Liver (tissue), 9 donors: ENCODE results near the gene CYP17A1. TPM values are rescaled to one million over a fixed set of nuclear protein-coding genes. Genes with fewer than 3 reads are reported as not detected.
"Not testable (repeated sequence)": the region's sequence is repeated elsewhere in the genome, so short reads cannot be mapped to it uniquely, and the experiment has no call there.

ENCODE experiments used
- DNase-seq: peaks from one replicate; pipeline ENCODE4 v3.0.0-alpha.2; 2017; ENCODE audit warnings: low spot score
- H3K27ac ChIP-seq, 2 donors: one replicate each; pipeline ENCODE4 v1.7.0; 2013; ENCODE audit warnings: inconsistent platforms in 2 of 2, low read length in 2 of 2, control low read depth in 1 of 2, low read depth in 1 of 2, mild to moderate bottlenecking in 1 of 2
- H3K27me3 ChIP-seq, 4 donors: one replicate each; pipeline versions ENCODE4 v1.6.1 to v1.7.0; 2013; ENCODE audit warnings: low read length in 3 of 4, inconsistent platforms in 1 of 4, mild to moderate bottlenecking in 1 of 4, moderate library complexity in 1 of 4; ENCODE audit not compliant: control insufficient read depth in 4 of 4, insufficient read depth in 4 of 4
- H3K36me3 ChIP-seq, 4 donors: one replicate each; pipeline versions ENCODE4 v1.6.1 to v1.7.0; 2013; ENCODE audit warnings: low read length in 3 of 4, mild to moderate bottlenecking in 3 of 4, low read depth in 1 of 4, moderate library complexity in 1 of 4; ENCODE audit not compliant: control insufficient read depth in 4 of 4, insufficient read depth in 3 of 4
- H3K4me1 ChIP-seq, 4 donors: one replicate each; pipeline versions ENCODE4 v1.6.1 to v1.7.0; 2013; ENCODE audit warnings: low read length in 3 of 4, mild to moderate bottlenecking in 3 of 4, moderate library complexity in 1 of 4; ENCODE audit not compliant: control insufficient read depth in 4 of 4, insufficient read depth in 4 of 4
- H3K4me3 ChIP-seq, 3 donors: one replicate each; pipeline versions ENCODE4 v1.6.1 to v1.7.0; 2013; ENCODE audit warnings: low read length in 3 of 3, control low read depth in 1 of 3, low read depth in 1 of 3, mild to moderate bottlenecking in 1 of 3
- H3K9ac ChIP-seq, 2 donors: one replicate each; pipeline ENCODE4 v1.7.0; 2013; ENCODE audit warnings: low read length in 2 of 2, mild to moderate bottlenecking in 2 of 2, moderate library complexity in 2 of 2, control low read depth in 1 of 2, low read depth in 1 of 2
- H3K9me3 ChIP-seq, 4 donors: one replicate each; pipeline versions ENCODE4 v1.6.1 to v1.7.0; 2013; ENCODE audit warnings: low read length in 3 of 4; ENCODE audit not compliant: control insufficient read depth in 4 of 4
- EGR1 ChIP-seq, 2 donors: IDR thresholded peaks; 2 replicates each; pipeline ENCODE4 v1.6.1; 2016 to 2018; ENCODE audit warnings: antibody characterized with exemption in 2 of 2, low read depth in 2 of 2
- FOXA1 ChIP-seq: IDR thresholded peaks from 2 replicates; pipeline ENCODE4 v1.6.1; 2016; ENCODE audit warnings: antibody characterized with exemption
- FOXA2 ChIP-seq: IDR thresholded peaks from 2 replicates; pipeline ENCODE4 v1.6.1; 2016; ENCODE audit warnings: antibody characterized with exemption
- GABPA ChIP-seq, 2 donors: IDR thresholded peaks in 1 of 2; conservative IDR thresholded peaks in 1 of 2; 2 replicates each; pipeline ENCODE4 v1.6.1; 2016; ENCODE audit warnings: antibody characterized with exemption in 2 of 2, mild to moderate bottlenecking in 1 of 2, moderate library complexity in 1 of 2
- HNF4A ChIP-seq, 2 donors: conservative IDR thresholded peaks; 2 replicates each; pipeline ENCODE4 v1.6.1; 2016; ENCODE audit warnings: antibody characterized with exemption in 2 of 2, mild to moderate bottlenecking in 2 of 2
- HNF4G ChIP-seq: IDR thresholded peaks from 2 replicates; pipeline ENCODE4 v1.6.1; 2016; ENCODE audit warnings: antibody characterized with exemption
- JUND ChIP-seq, 2 donors: IDR thresholded peaks; 2 replicates each; pipeline ENCODE4 v1.6.1; 2016; ENCODE audit warnings: antibody characterized with exemption in 2 of 2
- NR2F2 ChIP-seq: IDR thresholded peaks from 2 replicates; pipeline ENCODE4 v1.6.1; 2016; ENCODE audit warnings: antibody characterized with exemption
- RAD21 ChIP-seq, 2 donors: IDR thresholded peaks; 2 replicates each; pipeline ENCODE4 v1.6.1; 2016; ENCODE audit warnings: antibody characterized with exemption in 2 of 2, mild to moderate bottlenecking in 2 of 2
- RXRA ChIP-seq, 2 donors: IDR thresholded peaks; 2 replicates each; pipeline ENCODE4 v1.6.1; 2017 to 2018; ENCODE audit warnings: antibody characterized with exemption in 2 of 2, mild to moderate bottlenecking in 1 of 2
- SP1 ChIP-seq: IDR thresholded peaks from 2 replicates; pipeline ENCODE4 v1.6.1; 2018; ENCODE audit warnings: antibody characterized with exemption, mild to moderate bottlenecking
- TAF1 ChIP-seq: conservative IDR thresholded peaks from 2 replicates; pipeline ENCODE4 v1.6.1; 2016; ENCODE audit warnings: antibody characterized with exemption, mild to moderate bottlenecking
- YY1 ChIP-seq: IDR thresholded peaks from 2 replicates; pipeline ENCODE4 v1.6.1; 2016; ENCODE audit warnings: antibody characterized with exemption, mild to moderate bottlenecking
- WGBS: extraction: QIAGEN DNeasy Blood & Tissue Kit; methylation state at CpG from one replicate; pipeline ENCODE4 v1.1.7; 2013; 5-methylcytosine and 5-hydroxymethylcytosine counted together
- polyA plus RNA-seq, 2 donors: library from polyadenylated mRNA; stranded (reverse) in 1 of 2; unstranded in 1 of 2; fragments of 200-250 nt in 1 of 2; fragments of >200 nt in 1 of 2; fragmentation: Nextera tagmentation in 1 of 2; extraction: Ambion mirVana in 1 of 2; gene quantifications; one replicate each; pipeline versions ENCODE4 v1.2.1 to v1.2.3, GENCODE V29; 2013 to 2015
- total RNA-seq, 2 donors: library from RNA; depleted of rRNA; stranded (reverse); fragments of >200 nt; gene quantifications; one replicate each; pipeline ENCODE4 v1.2.3, GENCODE V29; 2014
- TF ChIP-seq, protein P1 (sequence below): fragments of 150-350 bp; IDR thresholded peaks from 2 replicates; pipeline ENCODE4 v1.5.1; 2017; ENCODE audit warnings: improper control_type of control experiment, low read depth, low read length; ENCODE audit not compliant: missing input control
- TF ChIP-seq, protein P2 (sequence below): IDR thresholded peaks from 2 replicates; pipeline ENCODE4 v1.6.1; 2016; ENCODE audit warnings: antibody characterized with exemption
- TF ChIP-seq, protein P3 (sequence below): IDR thresholded peaks from 2 replicates; pipeline ENCODE4 v1.6.1; 2016; ENCODE audit warnings: antibody characterized with exemption
- donor health status: healthy.
- donor health status: healthy.
- donor health status: healthy.
- donor health status: healthy.
- donor health status: healthy.

CYP17A1 gene
- total and polyA plus RNA-seq, 4 donors = 0.16 to 13.1 (median 1.0) TPM; not detected in 1

DNA sequence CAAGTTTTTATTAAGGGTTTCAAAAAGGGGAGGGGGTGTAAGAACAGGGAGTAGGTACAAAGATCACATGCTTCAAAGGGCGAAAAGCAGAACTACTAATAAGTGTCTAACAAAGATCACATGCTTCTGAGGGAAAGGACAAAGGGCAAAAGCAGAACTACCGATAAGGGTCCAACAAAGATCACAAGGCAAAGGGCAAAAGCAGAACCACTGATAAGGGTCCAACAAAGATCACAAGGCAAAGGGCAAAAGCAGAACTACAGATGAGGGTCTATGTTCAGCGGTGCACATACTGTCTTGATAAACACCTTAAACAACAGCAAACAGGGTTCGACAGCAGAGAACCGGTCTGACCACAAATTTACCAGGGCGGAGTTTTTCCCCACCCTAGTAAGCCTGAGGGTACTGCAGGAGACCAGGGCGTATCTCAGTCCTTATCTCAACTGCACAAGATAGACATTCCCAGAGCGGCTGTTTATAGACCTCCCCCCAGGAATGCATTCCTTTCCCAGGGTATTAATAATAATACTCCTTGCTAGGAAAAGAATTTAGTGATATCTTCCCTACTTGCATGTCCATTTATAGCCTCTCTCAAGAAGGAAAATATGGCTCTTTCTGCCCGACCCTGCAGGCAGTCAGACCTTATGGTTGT is 1.2 kb upstream of the CYP17A1 start:
- not testable (repeated sequence) for H3K4me3 ChIP-seq, H3K9me3 ChIP-seq, H3K36me3 ChIP-seq, H3K9ac ChIP-seq, H3K27me3 ChIP-seq, DNase-seq, H3K27ac ChIP-seq
- H3K4me1 ChIP-seq = peaks cover 1 to 18% (median 12%) of the 10 kb centered on the region in 4 donors
- 77% methylated on average over 9 of the region's 9 CpGs for WGBS
- TF ChIP-seq HNF4A (conservative IDR thresholded peaks at IDR 0.05) = peak; percentile 48 to 62

DNA sequence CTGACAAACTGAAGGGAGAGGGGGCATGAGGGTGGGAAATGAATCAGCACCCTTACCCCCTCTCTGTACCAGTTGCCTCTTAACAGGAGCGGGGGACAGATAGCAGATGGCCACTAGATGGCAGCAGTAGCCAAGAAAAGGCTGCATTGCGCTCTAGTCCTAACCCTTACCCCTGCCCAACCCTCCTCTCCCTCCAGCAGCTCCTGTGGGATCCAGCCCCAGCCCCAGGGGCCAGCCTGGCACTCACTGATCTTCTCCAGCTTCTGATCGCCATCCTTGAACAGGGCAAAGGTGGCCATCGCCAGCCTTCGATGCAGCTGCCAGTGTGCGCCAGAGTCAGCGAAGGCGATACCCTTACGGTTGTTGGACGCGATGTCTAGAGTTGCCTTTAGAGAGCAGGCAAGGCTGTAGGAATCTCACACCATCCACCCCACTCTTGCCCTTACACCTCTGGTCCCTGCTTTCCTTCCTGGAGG is 2.2 kb downstream of the CYP17A1 start:
- DNase-seq = peak; percentile 79
- no peak overlapping the region for H3K9ac ChIP-seq

DNA sequence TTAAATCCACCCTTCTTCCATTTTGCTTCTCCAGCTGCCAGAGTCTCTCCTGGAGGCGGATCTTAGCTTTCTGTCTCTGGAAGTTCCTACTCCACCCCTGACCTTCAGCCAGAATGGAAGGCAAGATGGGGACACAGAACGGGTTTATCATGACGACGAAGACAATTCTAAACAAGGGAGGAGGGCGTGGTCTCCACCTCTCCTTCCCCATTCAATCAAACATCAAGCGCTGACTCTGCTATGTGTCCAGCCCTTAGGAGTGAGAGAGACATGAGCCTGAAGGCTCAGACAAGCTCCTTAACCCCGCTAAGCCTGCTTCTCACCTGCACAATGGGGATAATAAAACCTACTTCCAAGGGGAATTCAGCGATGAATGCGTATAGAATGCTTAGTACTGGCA is 3.1 kb downstream of the CYP17A1 start:
- WGBS = 61% methylated on average over 9 of the region's 9 CpGs
- H3K36me3 ChIP-seq = no peaks in the 10 kb centered on the region
- H3K27ac ChIP-seq = no peak overlapping the region
- no peak for TF ChIP-seq YY1
- TF ChIP-seq RAD21 (IDR thresholded peaks at IDR 0.05) = no peak
- H3K9ac ChIP-seq = no peak overlapping the region
- peaks cover 0 to 9% (median 6%) of the 10 kb centered on the region in 4 donors for H3K4me1 ChIP-seq
- no peak overlapping the region for H3K4me3 ChIP-seq
- H3K27me3 ChIP-seq = no peaks in the 10 kb centered on the region
- peaks cover 0 to 7% (median under 1%) of the 10 kb centered on the region in 4 donors for H3K9me3 ChIP-seq
- DNase-seq = no peak

More for the DNA sequence above, 2.2 kb downstream of the CYP17A1 start:
- TF ChIP-seq, protein P1, sequence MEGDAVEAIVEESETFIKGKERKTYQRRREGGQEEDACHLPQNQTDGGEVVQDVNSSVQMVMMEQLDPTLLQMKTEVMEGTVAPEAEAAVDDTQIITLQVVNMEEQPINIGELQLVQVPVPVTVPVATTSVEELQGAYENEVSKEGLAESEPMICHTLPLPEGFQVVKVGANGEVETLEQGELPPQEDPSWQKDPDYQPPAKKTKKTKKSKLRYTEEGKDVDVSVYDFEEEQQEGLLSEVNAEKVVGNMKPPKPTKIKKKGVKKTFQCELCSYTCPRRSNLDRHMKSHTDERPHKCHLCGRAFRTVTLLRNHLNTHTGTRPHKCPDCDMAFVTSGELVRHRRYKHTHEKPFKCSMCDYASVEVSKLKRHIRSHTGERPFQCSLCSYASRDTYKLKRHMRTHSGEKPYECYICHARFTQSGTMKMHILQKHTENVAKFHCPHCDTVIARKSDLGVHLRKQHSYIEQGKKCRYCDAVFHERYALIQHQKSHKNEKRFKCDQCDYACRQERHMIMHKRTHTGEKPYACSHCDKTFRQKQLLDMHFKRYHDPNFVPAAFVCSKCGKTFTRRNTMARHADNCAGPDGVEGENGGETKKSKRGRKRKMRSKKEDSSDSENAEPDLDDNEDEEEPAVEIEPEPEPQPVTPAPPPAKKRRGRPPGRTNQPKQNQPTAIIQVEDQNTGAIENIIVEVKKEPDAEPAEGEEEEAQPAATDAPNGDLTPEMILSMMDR = peak; percentile 91
- TF ChIP-seq HNF4G (no peak), NR2F2 (no peak), FOXA2 (no peak), YY1 (no peak), GABPA (IDR thresholded peaks at IDR 0.05 in 1 of 2, conservative IDR thresholded peaks at IDR 0.05 in 1 of 2) (no peak), HNF4A (conservative IDR thresholded peaks at IDR 0.05) (peak in 1 of 2 donors; percentile 24), SP1 (no peak), RAD21 (IDR thresholded peaks at IDR 0.05) (peak; percentile 95 to 99)
- Histone ChIP-seq H3K27ac (no peak overlapping the region), H3K36me3 (no peaks in the 10 kb centered on the region), H3K9me3 (peaks cover 0 to 7% (median under 1%) of the 10 kb centered on the region in 4 donors), H3K4me1 (peaks cover 0 to 9% (median 6%) of the 10 kb centered on the region in 4 donors), H3K27me3 (no peaks in the 10 kb centered on the region), H3K4me3 (no peak overlapping the region)
- 69% methylated on average over 11 of the region's 11 CpGs for WGBS

DNA sequence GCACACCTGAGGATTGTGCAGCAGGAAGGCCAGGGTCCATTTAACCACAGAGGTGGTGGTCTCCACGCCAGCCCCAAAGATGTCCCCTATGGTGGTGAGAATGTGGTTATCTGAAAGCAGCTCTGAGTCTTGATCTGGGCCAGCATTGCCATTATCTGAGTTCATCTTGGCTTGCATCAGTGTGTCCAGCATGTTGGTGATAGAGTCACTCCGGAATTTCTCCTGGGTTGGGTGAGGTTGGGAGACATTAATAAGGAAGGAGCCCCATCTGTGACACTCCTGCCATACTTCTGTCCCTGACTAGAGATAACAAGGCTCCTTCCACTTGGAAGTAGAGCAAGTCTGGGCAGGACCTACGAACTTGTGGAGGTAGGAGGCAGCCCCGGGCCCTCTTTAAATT is 4.2 kb downstream of the CYP17A1 start:
- 92% methylated on average over 4 of the region's 4 CpGs for WGBS
- Histone ChIP-seq H3K9ac (no peak overlapping the region), H3K4me1 (peaks cover 0 to 9% (median 6%) of the 10 kb centered on the region in 4 donors), H3K27me3 (no peaks in the 10 kb centered on the region), H3K4me3 (no peak overlapping the region), H3K9me3 (no peaks in the 10 kb centered on the region), H3K36me3 (no peaks in the 10 kb centered on the region), H3K27ac (no peak overlapping the region)
- DNase-seq = no peak
- no peak for TF ChIP-seq HNF4A (conservative IDR thresholded peaks at IDR 0.05)
- TF ChIP-seq, protein P1 = no peak
- TF ChIP-seq, protein P2, sequence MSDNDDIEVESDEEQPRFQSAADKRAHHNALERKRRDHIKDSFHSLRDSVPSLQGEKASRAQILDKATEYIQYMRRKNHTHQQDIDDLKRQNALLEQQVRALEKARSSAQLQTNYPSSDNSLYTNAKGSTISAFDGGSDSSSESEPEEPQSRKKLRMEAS = no peak
- TF ChIP-seq GABPA (IDR thresholded peaks at IDR 0.05 in 1 of 2, conservative IDR thresholded peaks at IDR 0.05 in 1 of 2) = no peak
- TF ChIP-seq, protein P3, sequence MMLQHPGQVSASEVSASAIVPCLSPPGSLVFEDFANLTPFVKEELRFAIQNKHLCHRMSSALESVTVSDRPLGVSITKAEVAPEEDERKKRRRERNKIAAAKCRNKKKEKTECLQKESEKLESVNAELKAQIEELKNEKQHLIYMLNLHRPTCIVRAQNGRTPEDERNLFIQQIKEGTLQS = no peak
- TF ChIP-seq RXRA (IDR thresholded peaks at IDR 0.05) = no peak
- TF ChIP-seq FOXA1 = no peak
- no peak for TF ChIP-seq NR2F2
- no peak for TF ChIP-seq EGR1 (IDR thresholded peaks at IDR 0.05; ENCODE audit: low read depth in 2 of 2)
- no peak for TF ChIP-seq RAD21 (IDR thresholded peaks at IDR 0.05)
- TF ChIP-seq JUND (IDR thresholded peaks at IDR 0.05) = no peak
- TF ChIP-seq YY1 = no peak
- TF ChIP-seq TAF1 = no peak
